Activated T-helper 17 cell treated with anti-CD3 and anti-CD28 coated beads, Interleukin-2, amount 50 U/mL, for 72 hours (primary cell): ENCODE results near the gene HSD11B1L. TPM values are rescaled to one million over a fixed set of nuclear protein-coding genes. Genes with fewer than 3 reads are reported as not detected.

Experiments
- ATAC-seq: fragments of 150-1000 bp; cut with Tn5 transposase; replicated peaks from 2 replicates; pipeline ENCODE4 v1.10.0; 2021; ENCODE audit warnings: mild to moderate bottlenecking, moderate library complexity
- H3K27ac Mint-ChIP-seq: one replicate; pipeline ENCODE4 v1.8.0; 2022; ENCODE audit warnings: mixed read lengths
- H3K27me3 Mint-ChIP-seq: one replicate; pipeline ENCODE4 v1.8.0; 2022; ENCODE audit warnings: mixed read lengths
- H3K36me3 Mint-ChIP-seq: one replicate; pipeline ENCODE4 v1.8.0; 2022; ENCODE audit warnings: low read depth, mild to moderate bottlenecking, mixed read lengths
- H3K4me1 Mint-ChIP-seq: one replicate; pipeline ENCODE4 v1.8.0; 2022; ENCODE audit warnings: mixed read lengths
- H3K4me3 Mint-ChIP-seq: one replicate; pipeline ENCODE4 v1.8.0; 2022; ENCODE audit warnings: mild to moderate bottlenecking, mixed read lengths
- H3K9me3 Mint-ChIP-seq: one replicate; pipeline ENCODE4 v1.8.0; 2022; ENCODE audit warnings: mixed read lengths
- total RNA-seq, 2 donors: library from RNA; stranded (reverse); gene quantifications; one replicate each; pipeline ENCODE4 v1.2.3, GENCODE V29; 2022

HSD11B1L gene
- total RNA-seq, 2 donors from 2014 or later, result 2.3 to 5.3 TPM

DNA sequence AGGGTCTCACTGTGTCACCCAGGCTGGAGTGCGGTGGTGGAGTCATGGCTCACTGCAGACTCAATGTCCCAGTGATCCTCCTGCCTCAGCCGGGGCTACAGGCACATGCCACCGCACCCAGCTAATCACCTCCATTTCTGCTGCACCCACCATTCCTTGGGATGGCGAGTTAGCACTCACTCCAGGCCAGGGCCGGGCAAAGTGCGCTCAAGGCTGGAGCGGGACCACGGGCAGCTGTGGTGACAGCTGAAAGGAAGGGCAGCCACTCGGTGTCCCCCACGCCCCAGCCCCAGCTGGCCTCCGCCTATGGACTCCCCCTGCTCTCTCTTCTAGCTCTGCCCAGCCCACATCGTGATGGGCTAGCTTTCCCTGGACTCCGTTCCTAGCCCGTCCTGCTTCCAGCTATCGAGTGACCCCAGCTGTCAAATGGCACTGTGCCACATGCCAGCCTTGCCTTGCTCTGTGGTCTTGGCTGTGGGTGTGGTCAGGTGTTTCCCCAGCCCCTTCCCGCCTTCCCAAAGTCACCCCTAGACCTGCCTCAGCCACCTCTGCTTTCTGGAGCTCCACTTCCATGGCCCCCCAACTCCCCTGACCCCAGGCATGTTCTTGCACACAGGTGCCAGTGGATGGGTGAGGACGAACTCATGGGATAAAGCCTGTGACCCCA lies 4.6 kb upstream of the HSD11B1L start:
- Mint-ChIP-seq H3K4me3 (no peak overlapping the region), H3K27me3 (no peaks in the 10 kb centered on the region), H3K27ac (no peak overlapping the region), H3K9me3 (no peaks in the 10 kb centered on the region), H3K36me3 (peaks cover 9% of the 10 kb centered on the region), H3K4me1 (peaks cover 6% of the 10 kb centered on the region)
- no peak for ATAC-seq

DNA sequence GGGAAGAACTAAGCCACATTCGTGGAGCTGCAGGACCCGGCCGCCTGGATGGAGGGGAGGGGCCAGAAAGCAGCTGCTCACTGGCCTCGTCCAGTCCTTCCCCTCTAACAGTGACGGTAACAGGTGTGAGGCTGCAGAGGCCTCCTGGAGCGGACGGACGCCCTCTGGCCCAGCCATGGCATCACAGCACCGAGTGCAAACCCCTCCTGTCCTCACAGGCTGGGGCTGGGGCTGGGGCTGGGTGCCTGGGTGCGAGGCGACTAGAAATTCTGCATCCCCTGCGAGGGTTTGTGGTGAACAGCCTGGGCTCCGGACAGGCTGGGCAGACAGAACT lies 4.1 kb upstream of the HSD11B1L start:
- Mint-ChIP-seq H3K27me3 (no peaks in the 10 kb centered on the region), H3K36me3 (peaks cover 7% of the 10 kb centered on the region), H3K9me3 (peaks cover 4% of the 10 kb centered on the region), H3K27ac (no peak overlapping the region), H3K4me1 (peaks cover 11% of the 10 kb centered on the region), H3K4me3 (no peak overlapping the region)
- ATAC-seq, result no peak

DNA sequence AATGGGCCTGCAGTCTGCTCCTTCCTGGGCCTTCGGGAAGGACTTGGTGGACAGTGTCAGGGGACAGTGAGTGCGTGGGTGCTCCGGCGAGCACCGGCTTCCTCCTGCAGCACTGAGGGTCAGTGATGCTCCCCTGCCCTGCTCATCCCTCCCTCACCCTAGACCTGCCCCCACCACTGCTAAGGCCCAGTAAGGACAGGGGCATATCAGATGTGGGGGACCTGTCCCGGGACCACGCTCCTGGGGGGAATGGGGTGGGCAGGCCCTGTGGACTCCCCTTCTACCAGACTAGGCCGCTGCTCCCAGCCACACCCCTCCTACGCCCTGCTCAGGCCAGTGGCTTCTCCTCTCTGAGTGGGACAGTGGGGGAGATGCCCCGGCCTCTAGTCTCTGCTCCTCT lies 3.7 kb upstream of the HSD11B1L start:
- Mint-ChIP-seq H3K4me1 (peaks cover 15% of the 10 kb centered on the region), H3K27me3 (no peaks in the 10 kb centered on the region), H3K36me3 (peaks cover 7% of the 10 kb centered on the region)

DNA sequence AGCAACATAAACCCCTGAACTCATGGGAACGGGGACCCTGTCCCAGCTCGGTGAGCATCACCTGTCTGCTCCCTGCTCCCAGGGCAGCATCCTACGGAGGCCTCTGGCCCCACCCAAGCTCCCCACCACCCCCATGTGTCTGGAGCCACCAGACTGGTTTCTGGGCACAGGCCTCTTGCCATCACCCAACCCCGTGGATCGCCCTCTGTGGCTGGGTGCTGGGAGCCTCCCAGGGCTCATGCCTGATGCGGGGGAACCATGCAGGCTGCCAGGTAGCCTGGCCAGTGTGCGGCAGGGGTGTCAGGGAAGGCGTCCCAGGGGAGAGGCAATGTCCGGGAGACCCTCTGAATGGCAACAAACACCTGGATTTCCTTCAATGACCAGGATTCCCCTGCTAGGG lies 3.2 kb upstream of the HSD11B1L start:
- H3K27me3 Mint-ChIP-seq, result no peaks in the 10 kb centered on the region
- peaks cover 18% of the 10 kb centered on the region for H3K4me1 Mint-ChIP-seq
- peaks cover 7% of the 10 kb centered on the region for H3K36me3 Mint-ChIP-seq
- ATAC-seq, result no peak
- H3K4me3 Mint-ChIP-seq, result no peak overlapping the region
- peaks cover 4% of the 10 kb centered on the region for H3K9me3 Mint-ChIP-seq
- no peak overlapping the region for H3K27ac Mint-ChIP-seq

More for the DNA sequence above, 3.7 kb upstream of the HSD11B1L start:
- no peak for ATAC-seq
- Mint-ChIP-seq H3K4me3 (no peak overlapping the region), H3K27ac (no peak overlapping the region), H3K9me3 (peaks cover 4% of the 10 kb centered on the region)

DNA sequence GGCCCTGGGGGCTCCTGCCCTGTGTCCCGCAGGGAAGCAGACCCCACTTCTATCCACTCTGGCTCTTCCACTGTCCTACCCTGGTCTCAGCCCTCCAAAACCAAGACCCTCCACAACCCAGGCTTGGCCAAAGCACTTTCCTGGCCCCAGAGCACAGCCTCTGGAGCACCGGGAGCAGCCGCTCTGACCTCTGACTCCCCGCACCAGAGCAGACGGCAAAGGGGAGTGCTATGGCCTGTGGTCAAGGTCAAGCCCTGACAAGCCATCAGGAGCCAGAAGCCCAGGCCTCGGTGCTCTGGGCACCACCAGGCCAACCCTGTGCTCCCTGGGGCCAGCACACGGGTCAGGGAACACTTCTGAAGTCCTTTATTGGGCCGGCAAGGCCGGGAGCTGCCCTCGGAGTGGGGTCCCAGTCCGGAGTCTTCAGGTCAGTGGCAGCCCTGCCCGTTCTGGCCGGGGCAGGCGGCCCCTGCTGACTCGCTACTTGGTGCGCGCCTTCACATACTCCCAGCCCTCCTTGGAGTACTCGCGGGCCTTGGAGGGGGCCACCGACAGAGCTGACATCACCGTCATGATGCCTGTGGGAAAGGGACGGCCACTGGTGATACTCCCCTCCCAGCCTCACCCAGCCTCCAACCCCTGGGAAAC lies 2.6 kb upstream of the HSD11B1L start:
- no peak for ATAC-seq
- Mint-ChIP-seq H3K36me3 (peaks cover 7% of the 10 kb centered on the region), H3K4me1 (peaks cover 18% of the 10 kb centered on the region)

GRCh38 chr19:5679289-5680083 lies 1.3 kb upstream of the HSD11B1L start:
- no peak for ATAC-seq
- Mint-ChIP-seq H3K4me1 (peaks cover 18% of the 10 kb centered on the region), H3K36me3 (peaks cover 7% of the 10 kb centered on the region), H3K4me3 (peak overlapping the region; percentile 88), H3K9me3 (peaks cover 4% of the 10 kb centered on the region), H3K27ac (peak overlapping the region; percentile 98), H3K27me3 (no peaks in the 10 kb centered on the region)

More for the DNA sequence above, 2.6 kb upstream of the HSD11B1L start:
- no peak overlapping the region for H3K4me3 Mint-ChIP-seq
- H3K27me3 Mint-ChIP-seq, result no peaks in the 10 kb centered on the region
- peaks cover 4% of the 10 kb centered on the region for H3K9me3 Mint-ChIP-seq
- H3K27ac Mint-ChIP-seq, result no peak overlapping the region

- H3K4me3 Mint-ChIP-seq, result peak overlapping the region; percentile 88
- no peaks in the 10 kb centered on the region for H3K27me3 Mint-ChIP-seq
- peaks cover 4% of the 10 kb centered on the region for H3K9me3 Mint-ChIP-seq
- peak overlapping the region; percentile 98 for H3K27ac Mint-ChIP-seq
- peak; percentile 1 for ATAC-seq
- peaks cover 7% of the 10 kb centered on the region for H3K36me3 Mint-ChIP-seq
- peaks cover 18% of the 10 kb centered on the region for H3K4me1 Mint-ChIP-seq
These were observed 767 bp upstream of the HSD11B1L start for GRCh38 chr19:5680084-5680436.

GRCh38 chr19:5681391-5682106 lies 722 bp downstream of the HSD11B1L start:
- Mint-ChIP-seq H3K9me3 (peaks cover 4% of the 10 kb centered on the region), H3K27me3 (no peaks in the 10 kb centered on the region), H3K27ac (peak overlapping the region; percentile 83), H3K4me3 (peak overlapping the region; percentile 88), H3K4me1 (peaks cover 18% of the 10 kb centered on the region), H3K36me3 (peaks cover 7% of the 10 kb centered on the region)
- ATAC-seq, result no peak

GRCh38 chr19:5682107-5682482 lies 1.3 kb downstream of the HSD11B1L start:
- Mint-ChIP-seq H3K4me3 (peak overlapping the region; percentile 88), H3K4me1 (peaks cover 18% of the 10 kb centered on the region), H3K27ac (peak overlapping the region; percentile 83), H3K9me3 (peaks cover 4% of the 10 kb centered on the region), H3K36me3 (peaks cover 7% of the 10 kb centered on the region), H3K27me3 (no peaks in the 10 kb centered on the region)
- ATAC-seq, result no peak

DNA sequence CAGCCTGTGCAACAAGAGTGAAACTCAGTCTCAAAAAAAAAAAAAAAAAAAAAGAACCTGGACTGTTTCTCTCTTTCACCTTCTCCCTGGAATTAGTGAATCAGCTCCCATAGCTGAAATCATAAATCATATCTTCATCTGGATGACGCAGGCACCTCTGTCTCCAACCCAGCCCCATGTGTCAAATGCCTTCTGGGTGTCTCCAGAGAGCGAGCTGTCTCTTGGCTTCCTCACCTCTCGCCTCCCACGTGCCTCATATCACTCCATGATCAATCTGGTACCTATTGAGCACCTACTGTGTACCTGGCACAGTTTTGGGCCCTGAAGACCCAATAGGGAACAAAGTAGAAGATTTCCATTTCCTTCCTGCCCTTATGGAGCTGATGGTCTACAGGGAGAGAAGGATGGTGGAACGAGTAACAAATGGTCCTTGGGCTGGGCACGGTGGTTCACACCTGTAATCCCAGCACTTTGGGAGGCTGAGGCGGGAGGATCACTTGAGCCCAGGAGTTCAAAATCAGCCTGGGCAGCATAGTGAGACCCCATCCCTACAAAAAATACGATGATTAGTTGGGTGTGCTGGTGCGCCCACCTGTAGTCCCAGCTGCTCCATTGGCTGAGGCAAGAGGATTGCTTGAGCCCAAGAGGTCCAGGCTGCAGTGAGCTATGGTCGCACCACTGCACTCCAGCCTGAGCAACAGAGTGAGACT lies 2.5 kb downstream of the HSD11B1L start:
- Mint-ChIP-seq H3K27me3 (no peaks in the 10 kb centered on the region), H3K9me3 (peaks cover 4% of the 10 kb centered on the region), H3K4me1 (peaks cover 18% of the 10 kb centered on the region), H3K36me3 (peaks cover 7% of the 10 kb centered on the region), H3K27ac (no peak overlapping the region), H3K4me3 (peak overlapping the region; percentile 18)
- ATAC-seq, result no peak

GRCh38 chr19:5684694-5685430 lies 4.0 kb downstream of the HSD11B1L start:
- Mint-ChIP-seq H3K27me3 (no peaks in the 10 kb centered on the region), H3K4me3 (no peak overlapping the region), H3K27ac (no peak overlapping the region), H3K9me3 (peaks cover 4% of the 10 kb centered on the region), H3K36me3 (peaks cover 8% of the 10 kb centered on the region), H3K4me1 (peaks cover 16% of the 10 kb centered on the region)
- no peak for ATAC-seq

DNA sequence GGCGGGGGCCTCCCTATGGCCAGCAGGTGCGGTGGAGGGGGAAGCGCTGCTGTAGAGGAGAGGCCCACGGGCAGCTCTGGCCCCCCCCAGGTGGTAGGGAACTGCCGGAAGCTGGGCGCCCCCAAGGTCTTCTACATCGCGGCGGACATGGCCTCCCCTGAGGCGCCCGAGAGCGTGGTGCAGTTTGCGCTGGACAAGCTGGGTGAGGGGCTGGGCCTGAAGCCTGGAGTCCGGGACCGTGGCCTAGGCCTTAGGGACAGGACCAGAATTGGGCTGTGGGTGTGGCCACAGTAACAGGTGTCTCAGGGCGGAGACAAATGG lies 5.5 kb downstream of the HSD11B1L start:
- H3K4me3 Mint-ChIP-seq, result peak overlapping the region; percentile 74
- ATAC-seq, result no peak
- peak overlapping the region; percentile 81 for H3K27ac Mint-ChIP-seq

DNA sequence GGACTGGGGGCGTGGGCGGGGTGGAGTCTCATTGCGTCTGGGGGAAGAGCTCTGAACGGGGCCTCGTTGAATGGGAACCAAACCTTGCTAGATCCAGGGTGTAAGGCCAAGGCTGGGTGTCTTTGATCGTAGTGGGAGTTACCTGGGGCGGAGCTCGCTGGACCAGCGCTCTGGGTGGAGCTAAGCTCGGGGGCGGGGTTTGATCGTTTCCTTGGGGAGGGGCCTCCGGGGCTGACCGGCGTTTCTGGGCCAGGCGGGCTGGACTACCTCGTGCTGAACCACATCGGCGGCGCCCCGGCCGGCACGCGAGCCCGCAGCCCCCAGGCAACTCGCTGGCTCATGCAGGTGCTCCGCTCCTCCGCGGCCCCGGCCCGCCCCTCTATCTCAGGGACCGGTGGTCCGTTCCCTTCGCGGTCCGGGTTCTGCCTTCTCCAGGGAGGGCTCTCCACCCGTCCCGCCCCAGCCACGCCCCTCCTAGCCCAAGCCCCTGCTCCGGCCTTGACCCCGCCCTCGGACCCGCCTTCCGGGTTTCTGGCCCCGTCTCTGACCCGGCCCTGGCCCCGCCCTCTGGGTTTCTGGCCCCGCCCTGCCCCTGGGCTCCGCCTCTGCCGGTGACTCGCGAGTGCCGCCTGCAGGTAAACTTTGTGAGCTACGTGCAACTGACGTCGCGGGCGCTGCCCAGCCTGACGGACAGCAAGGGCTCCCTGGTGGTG lies 6.0 kb downstream of the HSD11B1L start:
- peak overlapping the region; percentile 74 for H3K4me3 Mint-ChIP-seq
- H3K4me1 Mint-ChIP-seq, result peaks cover 11% of the 10 kb centered on the region
- H3K36me3 Mint-ChIP-seq, result peaks cover 21% of the 10 kb centered on the region
- no peaks in the 10 kb centered on the region for H3K27me3 Mint-ChIP-seq
- H3K27ac Mint-ChIP-seq, result peak overlapping the region; percentile 81
- no peaks in the 10 kb centered on the region for H3K9me3 Mint-ChIP-seq
- peak; percentile 69 for ATAC-seq

More for the DNA sequence above, 5.5 kb downstream of the HSD11B1L start:
- peaks cover 4% of the 10 kb centered on the region for H3K9me3 Mint-ChIP-seq
- no peaks in the 10 kb centered on the region for H3K27me3 Mint-ChIP-seq
- peaks cover 16% of the 10 kb centered on the region for H3K4me1 Mint-ChIP-seq
- peaks cover 15% of the 10 kb centered on the region for H3K36me3 Mint-ChIP-seq
